Testis (tissue), 3 donors: ENCODE data around the gene INTS7. TPM values are rescaled to one million over a fixed set of nuclear protein-coding genes. Genes with fewer than 3 reads are reported as not detected.

Source experiments
- DNase-seq: peaks from one replicate; pipeline ENCODE4 v3.0.0-alpha.2; 2019
- H3K27ac ChIP-seq, 2 donors: fragments of 200-600 bp; sonication (generic); one replicate each; pipeline ENCODE4 v1.5.1; 2019
- H3K27me3 ChIP-seq: fragments of 200-600 bp; sonication (generic); one replicate; pipeline ENCODE4 v1.5.1; 2019
- H3K36me3 ChIP-seq: fragments of 200-600 bp; sonication (generic); one replicate; pipeline ENCODE4 v1.5.1; 2017; ENCODE audit warnings: low read depth; ENCODE audit errors: missing control alignments
- H3K4me1 ChIP-seq: fragments of 200-600 bp; sonication (generic); one replicate; pipeline ENCODE4 v1.5.1; 2019
- H3K4me3 ChIP-seq, 2 donors: fragments of 200-600 bp; sonication (generic); one replicate each; pipeline ENCODE4 v1.5.1; 2017 to 2019
- H3K9me3 ChIP-seq: fragments of 200-600 bp; sonication (generic); one replicate; pipeline ENCODE4 v1.5.1; 2017
- POLR2A ChIP-seq: fragments of 450-650 bp; IDR thresholded peaks from one replicate; pipeline ENCODE4 v1.6.1; 2017; ENCODE audit warnings: antibody characterized with exemption, mild to moderate bottlenecking, moderate library complexity
- WGBS, 2 donors: methylation state at CpG; one replicate each; pipeline ENCODE4 v1.1.5; 2018; 5-methylcytosine and 5-hydroxymethylcytosine counted together
- intact Hi-C: fragments of 100-400 bp; cut with DNase I; formaldehyde crosslinking; loops from one replicate; pipeline ENCODE4 v1.15.1; 2023; ENCODE audit warnings: low total_unique reads
- polyA plus RNA-seq: library from polyadenylated mRNA; stranded (reverse); fragments of 350-450 nt; fragmentation: Illumina TruSeq; extraction: RNeasy Lipid Tissue Mini Kit (QIAGEN cat#74804); gene quantifications from one replicate; pipeline ENCODE4 v1.2.3, GENCODE V29; 2014; ENCODE audit warnings: low read depth, low replicate concordance; ENCODE audit not compliant: insufficient read depth
- total RNA-seq, 2 donors: library from RNA; depleted of rRNA; stranded (reverse); fragments of >200 nt; gene quantifications; one replicate each; pipeline ENCODE4 v1.2.3, GENCODE V29; 2016
- TF ChIP-seq, protein P1 (sequence below), 3 experiments: fragments of 450-650 bp in 2 of 3; fragments of 200-600 bp in 1 of 3; sonication (generic) in 1 of 3; IDR thresholded peaks; one replicate each; pipeline ENCODE4 v1.5.1; 2016 to 2019; ENCODE audit warnings: antibody characterized with exemption in 3 of 3, mild to moderate bottlenecking in 2 of 3, moderate library complexity in 1 of 3

The INTS7 gene
- total and polyA plus RNA-seq, 3 donors from 2014 or later = 29.9 to 51.1 (median 35.6) TPM

- Histone ChIP-seq H3K9me3 (no peaks in the 10 kb centered on the region), H3K27me3 (no peaks in the 10 kb centered on the region), H3K4me3 (no peak overlapping the region), H3K27ac (no peak overlapping the region), H3K4me1 (no peaks in the 10 kb centered on the region), H3K36me3 (no peaks in the 10 kb centered on the region)
- DNase-seq = no peak
- intact Hi-C loops = no loop called here
- TF ChIP-seq, protein P1, sequence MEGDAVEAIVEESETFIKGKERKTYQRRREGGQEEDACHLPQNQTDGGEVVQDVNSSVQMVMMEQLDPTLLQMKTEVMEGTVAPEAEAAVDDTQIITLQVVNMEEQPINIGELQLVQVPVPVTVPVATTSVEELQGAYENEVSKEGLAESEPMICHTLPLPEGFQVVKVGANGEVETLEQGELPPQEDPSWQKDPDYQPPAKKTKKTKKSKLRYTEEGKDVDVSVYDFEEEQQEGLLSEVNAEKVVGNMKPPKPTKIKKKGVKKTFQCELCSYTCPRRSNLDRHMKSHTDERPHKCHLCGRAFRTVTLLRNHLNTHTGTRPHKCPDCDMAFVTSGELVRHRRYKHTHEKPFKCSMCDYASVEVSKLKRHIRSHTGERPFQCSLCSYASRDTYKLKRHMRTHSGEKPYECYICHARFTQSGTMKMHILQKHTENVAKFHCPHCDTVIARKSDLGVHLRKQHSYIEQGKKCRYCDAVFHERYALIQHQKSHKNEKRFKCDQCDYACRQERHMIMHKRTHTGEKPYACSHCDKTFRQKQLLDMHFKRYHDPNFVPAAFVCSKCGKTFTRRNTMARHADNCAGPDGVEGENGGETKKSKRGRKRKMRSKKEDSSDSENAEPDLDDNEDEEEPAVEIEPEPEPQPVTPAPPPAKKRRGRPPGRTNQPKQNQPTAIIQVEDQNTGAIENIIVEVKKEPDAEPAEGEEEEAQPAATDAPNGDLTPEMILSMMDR (IDR thresholded peaks at IDR 0.05) = no peak
- no peak for TF ChIP-seq POLR2A
- 84% methylated on average over 2 of the region's 2 CpGs for WGBS, 2 donors
Measured at GRCh38 chr1:212013672-212014071, 21.7 kb downstream of the INTS7 start.

DNA sequence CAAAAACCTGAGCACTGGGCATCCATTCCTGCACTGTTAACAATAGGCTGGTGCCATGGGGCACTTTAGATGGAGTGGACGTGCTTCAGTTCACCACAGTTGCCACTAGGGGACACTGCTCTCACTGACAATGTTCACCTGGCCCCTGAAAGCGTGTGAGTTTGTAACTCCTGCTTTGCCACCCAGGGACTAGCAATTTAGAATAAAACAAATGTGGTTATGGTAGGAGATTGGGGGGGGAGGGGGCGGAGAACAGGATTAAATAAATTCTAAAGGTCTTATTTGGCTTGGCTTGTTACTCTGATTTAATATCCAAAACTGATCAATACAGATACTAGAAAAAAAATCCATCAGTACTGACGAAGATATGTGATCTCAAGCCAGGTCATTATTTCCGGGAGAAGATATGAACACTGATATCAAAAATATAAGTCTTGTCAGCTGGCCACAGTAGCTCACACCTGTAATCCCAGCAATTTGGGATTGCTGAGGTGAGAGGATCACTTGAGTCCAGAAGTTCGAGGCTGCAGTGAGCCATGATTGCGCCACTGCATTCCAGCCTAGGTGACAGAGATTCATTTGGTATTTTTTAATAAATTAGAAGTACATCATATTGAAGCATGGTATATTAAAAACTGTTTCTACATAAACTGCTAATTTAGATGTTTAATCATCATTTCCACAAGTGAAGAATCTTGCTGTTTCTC is 23.2 kb downstream of the INTS7 start:
- intact Hi-C loops = no loop called here
- no peak overlapping the region for H3K4me3 ChIP-seq
- peak; percentile 76 for DNase-seq

GRCh38 chr1:212010004-212010403 is 25.4 kb downstream of the INTS7 start:
- no peaks in the 10 kb centered on the region for H3K4me1 ChIP-seq
- H3K27ac ChIP-seq = no peak overlapping the region
- H3K9me3 ChIP-seq = no peaks in the 10 kb centered on the region
- WGBS, 2 donors = 84 to 85% methylated on average over 3 of the region's 3 CpGs
- H3K27me3 ChIP-seq = no peaks in the 10 kb centered on the region
- H3K4me3 ChIP-seq = no peak overlapping the region
- intact Hi-C loops = no loop called here
- TF ChIP-seq, protein P1 (IDR thresholded peaks at IDR 0.05) = no peak
- no peak for TF ChIP-seq POLR2A
- no peak for DNase-seq
- H3K36me3 ChIP-seq = no peaks in the 10 kb centered on the region

More for the DNA sequence above, 23.2 kb downstream of the INTS7 start:
- Histone ChIP-seq H3K9me3 (no peaks in the 10 kb centered on the region), H3K4me1 (no peaks in the 10 kb centered on the region), H3K36me3 (no peaks in the 10 kb centered on the region), H3K27ac (no peak overlapping the region), H3K27me3 (no peaks in the 10 kb centered on the region)
- WGBS, 2 donors = 61 to 66% methylated on average over 7 of the region's 7 CpGs
- TF ChIP-seq, protein P1 (IDR thresholded peaks at IDR 0.05) = peak; percentile 82 to 97 (median 85)
- no peak for TF ChIP-seq POLR2A

GRCh38 chr1:212009561-212009960 is 25.8 kb downstream of the INTS7 start:
- Histone ChIP-seq H3K36me3 (no peaks in the 10 kb centered on the region), H3K4me3 (no peak overlapping the region), H3K9me3 (no peaks in the 10 kb centered on the region), H3K27ac (no peak overlapping the region), H3K4me1 (no peaks in the 10 kb centered on the region), H3K27me3 (no peaks in the 10 kb centered on the region)
- 94 to 97% methylated on average over 1 of the region's 1 CpG for WGBS, 2 donors
- no peak for DNase-seq
- no peak for TF ChIP-seq POLR2A
- TF ChIP-seq, protein P1 (IDR thresholded peaks at IDR 0.05) = no peak
- intact Hi-C loops = no loop called here

- no peak overlapping the region for H3K4me3 ChIP-seq
- no peaks in the 10 kb centered on the region for H3K27me3 ChIP-seq
- no peak for TF ChIP-seq POLR2A
- TF ChIP-seq, protein P1 (IDR thresholded peaks at IDR 0.05) = no peak
- no peaks in the 10 kb centered on the region for H3K4me1 ChIP-seq
- DNase-seq = no peak
- no peaks in the 10 kb centered on the region for H3K9me3 ChIP-seq
- 81 to 94% methylated on average over 9 of the region's 9 CpGs for WGBS, 2 donors
- no peak overlapping the region for H3K27ac ChIP-seq
- intact Hi-C loops = no loop called here
- no peaks in the 10 kb centered on the region for H3K36me3 ChIP-seq
Measured at GRCh38 chr1:212007886-212008285, 27.5 kb downstream of the INTS7 start.
